Measurements from ENCODE around the gene IFIT1.

- TF ChIP-seq POLR2AphosphoS5 (IDR thresholded peaks at IDR 0.05; ENCODE audit: insufficient read depth in 1 of 2, low read depth in 1 of 2): no peak
- TF ChIP-seq POLR2A (IDR thresholded peaks at IDR 0.05): no peak
- TF ChIP-seq, protein P1, sequence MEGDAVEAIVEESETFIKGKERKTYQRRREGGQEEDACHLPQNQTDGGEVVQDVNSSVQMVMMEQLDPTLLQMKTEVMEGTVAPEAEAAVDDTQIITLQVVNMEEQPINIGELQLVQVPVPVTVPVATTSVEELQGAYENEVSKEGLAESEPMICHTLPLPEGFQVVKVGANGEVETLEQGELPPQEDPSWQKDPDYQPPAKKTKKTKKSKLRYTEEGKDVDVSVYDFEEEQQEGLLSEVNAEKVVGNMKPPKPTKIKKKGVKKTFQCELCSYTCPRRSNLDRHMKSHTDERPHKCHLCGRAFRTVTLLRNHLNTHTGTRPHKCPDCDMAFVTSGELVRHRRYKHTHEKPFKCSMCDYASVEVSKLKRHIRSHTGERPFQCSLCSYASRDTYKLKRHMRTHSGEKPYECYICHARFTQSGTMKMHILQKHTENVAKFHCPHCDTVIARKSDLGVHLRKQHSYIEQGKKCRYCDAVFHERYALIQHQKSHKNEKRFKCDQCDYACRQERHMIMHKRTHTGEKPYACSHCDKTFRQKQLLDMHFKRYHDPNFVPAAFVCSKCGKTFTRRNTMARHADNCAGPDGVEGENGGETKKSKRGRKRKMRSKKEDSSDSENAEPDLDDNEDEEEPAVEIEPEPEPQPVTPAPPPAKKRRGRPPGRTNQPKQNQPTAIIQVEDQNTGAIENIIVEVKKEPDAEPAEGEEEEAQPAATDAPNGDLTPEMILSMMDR (IDR thresholded peaks at IDR 0.05): no peak
Measured at GRCh38 chr10:89403043-89403442, 10.6 kb downstream of the IFIT1 start.
